GM12875 (cell line): ENCODE results near the gene ROBO1.

Experiments used
- H3K4me3 ChIP-seq: one replicate; pipeline ENCODE4 v1.5.1; 2011; ENCODE audit warnings: low read depth, low read length, control low read depth
- CTCF ChIP-seq: IDR thresholded peaks from 2 replicates; pipeline ENCODE4 v1.5.1; 2011; ENCODE audit warnings: low read depth, mild to moderate bottlenecking, control low read depth, inconsistent platforms, low read length, moderate library complexity, borderline replicate concordance; ENCODE audit not compliant: insufficient read depth

The ROBO1 gene

GRCh38 chr3:78718707-78719106, 1049.1 kb downstream of the ROBO1 start:
- no peak overlapping the region for H3K4me3 ChIP-seq
- TF ChIP-seq CTCF: no peak

DNA sequence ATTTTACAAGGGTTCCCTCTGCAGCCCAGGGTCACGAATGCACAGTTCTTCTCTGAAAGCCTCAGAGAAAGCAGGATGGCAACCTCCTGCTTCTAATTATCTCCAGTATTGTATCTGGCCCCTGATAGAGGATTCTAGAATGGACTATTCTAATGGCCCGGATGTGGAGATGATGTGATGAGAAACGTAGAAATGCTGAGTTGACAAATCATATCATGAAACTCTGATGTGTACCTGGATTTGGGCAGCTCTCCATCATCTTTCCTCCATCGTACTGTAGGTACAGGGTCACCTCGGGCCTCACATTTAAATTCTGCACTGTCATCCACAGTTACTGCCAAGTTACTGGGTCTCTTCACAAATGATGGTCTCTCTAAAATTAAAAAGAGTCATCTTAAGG, 1050.8 kb downstream of the ROBO1 start:
- no peak overlapping the region for H3K4me3 ChIP-seq
- TF ChIP-seq CTCF: no peak

- no peak for TF ChIP-seq CTCF
- no peak overlapping the region for H3K4me3 ChIP-seq
These were observed 1054.9 kb downstream of the ROBO1 start for GRCh38 chr3:78712941-78713340.

DNA sequence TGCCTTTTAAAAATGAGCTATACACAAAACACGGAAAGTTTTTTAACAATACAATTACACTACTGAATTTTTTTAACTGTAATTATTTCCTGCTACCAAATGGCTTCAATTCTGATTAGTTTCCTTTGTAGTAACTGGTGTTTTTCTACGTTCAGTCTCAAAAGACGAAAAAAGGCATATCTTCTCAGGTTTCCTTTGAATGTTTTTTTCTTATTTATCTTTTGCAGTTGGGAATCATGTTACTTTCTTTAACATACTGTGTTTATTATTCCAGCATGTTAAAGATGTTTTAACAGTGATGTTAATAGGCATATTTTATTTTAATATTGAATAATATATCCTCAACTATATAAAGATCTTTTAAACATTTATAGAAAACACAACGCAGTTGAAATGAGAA, 1055.5 kb downstream of the ROBO1 start:
- no peak overlapping the region for H3K4me3 ChIP-seq
- no peak for TF ChIP-seq CTCF

GRCh38 chr3:78708565-78709073, 1059.2 kb downstream of the ROBO1 start:
- no peak overlapping the region for H3K4me3 ChIP-seq
- no peak for TF ChIP-seq CTCF

GRCh38 chr3:78707609-78708008, 1060.2 kb downstream of the ROBO1 start:
- H3K4me3 ChIP-seq: no peak overlapping the region

More at GRCh38 chr3:78707609-78708008, 1060.2 kb downstream of the ROBO1 start:
- no peak for TF ChIP-seq CTCF
